HepG2 (cell line): ENCODE results near the gene OPTN. TPM values are rescaled to one million over a fixed set of nuclear protein-coding genes. Genes with fewer than 3 reads are reported as not detected.
A peak's percentile ranks its signal among the peaks of the same experiment; 100 is the strongest.

Experiments used
- ATAC-seq: fragments of 200-7000 bp; cut with Tn5 transposase; 3 replicates; pipeline ENCODE4 v1.9.1; 2020; ENCODE audit warnings: mild to moderate bottlenecking, moderate library complexity
- BruUV-seq: library from RNA; stranded (reverse); fragments of 400-500 nt; replicated peaks from 2 replicates; lab custom pipeline; 2021; lab: Mats Ljungman, UMichigan
- CTCF ChIA-PET: fragments of 300-600 bp; formaldehyde crosslinking; extraction: SDS; loops from one replicate; lab custom pipeline; 2021; ENCODE audit warnings: low total read pairs, inconsistent platforms, low intra/inter-chr PET ratio; lab: Yijun Ruan, JAX
- POLR2A ChIA-PET: fragments of 350-600 bp; sonication (Branson Sonifier 250); formaldehyde crosslinking; loops from one replicate; lab custom pipeline; 2020; ENCODE audit warnings: antibody characterized with exemption, inconsistent platforms; lab: Yijun Ruan, JAX
- DNase-seq: peaks from one replicate; pipeline ENCODE4 v3.0.0-alpha.2; 2015; ENCODE audit warnings: low spot score
- FAIRE-seq: peaks from 3 replicates; lab custom pipeline; 2011; peaks lifted over from hg19 to GRCh38; lab: Jason Lieb, UNC
- H2AFZ ChIP-seq: one replicate; pipeline ENCODE4 v1.6.1; 2011; ENCODE audit warnings: low read length, inconsistent platforms
- H3K27ac ChIP-seq: fragments of 300-600 bp; 3 replicates; pipeline ENCODE4 v1.8.0; 2011; ENCODE audit warnings: mixed run types, mild to moderate bottlenecking, mixed read lengths, low read length, inconsistent platforms; ENCODE audit not compliant: insufficient read depth; ENCODE audit errors: extremely low read length
- H3K27me3 ChIP-seq, 2 experiments: fragments of 200-600 bp in 1 of 2; 2 replicates in 1 of 2; 3 replicates in 1 of 2; pipeline versions ENCODE4 v1.6.0 to v1.8.0; 2011; ENCODE audit warnings: low read length in 2 of 2, mild to moderate bottlenecking in 2 of 2, moderate library complexity in 2 of 2, inconsistent platforms in 1 of 2; ENCODE audit not compliant: insufficient read depth in 2 of 2, control insufficient read depth in 1 of 2
- H3K36me3 ChIP-seq, 2 experiments: fragments of 200-600 bp in 1 of 2; replicated peaks in 1 of 2; 2 replicates in 1 of 2; 3 replicates in 1 of 2; pipeline versions ENCODE4 v1.5.1 to v1.8.0; 2011; ENCODE audit warnings: low read length in 2 of 2, inconsistent platforms in 1 of 2; ENCODE audit not compliant: insufficient read depth in 2 of 2, control insufficient read depth in 1 of 2
- H3K4me1 ChIP-seq: 2 replicates; pipeline ENCODE4 v1.5.1; 2012; ENCODE audit warnings: low read length, inconsistent platforms; ENCODE audit not compliant: insufficient read depth
- H3K4me2 ChIP-seq: 2 replicates; pipeline ENCODE4 v1.6.0; 2011; ENCODE audit warnings: low read depth, low read length, inconsistent platforms
- H3K4me3 ChIP-seq, 3 experiments: fragments of 200-600 bp in 1 of 3; sonication (generic), shearing (Covaris generic) in 1 of 3; replicated peaks in 1 of 3; 2 replicates each; pipeline ENCODE4 v1.5.1; 2011 to 2016; ENCODE audit warnings: low read length in 3 of 3, inconsistent platforms in 2 of 3, low read depth in 2 of 3, mild to moderate bottlenecking in 2 of 3, control low read depth in 1 of 3, mixed read lengths in 1 of 3; ENCODE audit not compliant: insufficient read depth in 1 of 3
- H3K79me2 ChIP-seq: one replicate; pipeline ENCODE4 v1.6.1; 2011; ENCODE audit warnings: low read length, inconsistent platforms; ENCODE audit not compliant: insufficient read depth
- H3K9ac ChIP-seq: 2 replicates; pipeline ENCODE4 v1.6.0; 2011; ENCODE audit warnings: mild to moderate bottlenecking, low read depth, low read length, inconsistent platforms; ENCODE audit not compliant: insufficient read depth
- H3K9me3 ChIP-seq: 2 replicates; pipeline ENCODE4 v1.5.1; 2012; ENCODE audit warnings: mild to moderate bottlenecking, low read length
- H4K20me1 ChIP-seq: 2 replicates; pipeline ENCODE4 v1.6.0; 2011; ENCODE audit warnings: inconsistent platforms, mild to moderate bottlenecking, low read length, moderate library complexity; ENCODE audit not compliant: insufficient read depth
- ATRX ChIP-seq: sonication (generic); formaldehyde crosslinking; IDR thresholded peaks from 2 replicates; pipeline ENCODE4 v1.4.0; 2020; ENCODE audit warnings: missing genetic modification reagents, borderline replicate concordance
- GABPB1 ChIP-seq: IDR thresholded peaks from 2 replicates; pipeline ENCODE4 v1.6.1; 2016; ENCODE audit warnings: mild to moderate bottlenecking, missing genetic modification reagents, moderate library complexity, missing compliant biosample characterization
- IKZF5 ChIP-seq: IDR thresholded peaks from 2 replicates; pipeline ENCODE4 v1.6.1; 2018; ENCODE audit warnings: missing genetic modification reagents, mild to moderate bottlenecking, missing compliant biosample characterization
- MBNL3 ChIP-seq: fragments of 250-450 bp; sonication (Bioruptor Pico); conservative IDR thresholded peaks from 2 replicates; pipeline ENCODE4 v1.8.0; 2022; ENCODE audit warnings: mild to moderate bottlenecking, inconsistent platforms
- NFIB ChIP-seq: sonication (generic); formaldehyde crosslinking; IDR thresholded peaks from 2 replicates; pipeline ENCODE4 v1.9.0; 2021; ENCODE audit warnings: missing genetic modification reagents, mild to moderate bottlenecking, borderline replicate concordance
- PBX3 ChIP-seq: sonication (generic); formaldehyde crosslinking; IDR thresholded peaks from 2 replicates; pipeline ENCODE4 v1.8.1; 2023; ENCODE audit warnings: missing genetic modification reagents, inconsistent platforms, borderline replicate concordance
- RAD51 ChIP-seq: fragments of 450-650 bp; IDR thresholded peaks from 2 replicates; pipeline ENCODE4 v1.6.1; 2016; ENCODE audit warnings: borderline replicate concordance
- ZFP82 ChIP-seq: sonication (generic); formaldehyde crosslinking; IDR thresholded peaks from 2 replicates; pipeline ENCODE4 v1.5.1; 2020; ENCODE audit warnings: mild to moderate bottlenecking, missing genetic modification reagents, borderline replicate concordance
- ZNF292 ChIP-seq: sonication (generic); formaldehyde crosslinking; IDR thresholded peaks from 2 replicates; pipeline ENCODE4 v1.8.1; 2022; ENCODE audit warnings: mild to moderate bottlenecking, low read depth, missing genetic modification reagents, borderline replicate concordance
- ZNF678 ChIP-seq: sonication (generic); formaldehyde crosslinking; IDR thresholded peaks from 2 replicates; pipeline ENCODE4 v1.4.0; 2020; ENCODE audit warnings: mild to moderate bottlenecking, missing genetic modification reagents
- WGBS: methylation state at CpG from one replicate; pipeline ENCODE4 v1.1.6; 2017; ENCODE audit warnings: low lambda C conversion rate; 5-methylcytosine and 5-hydroxymethylcytosine counted together
- in situ Hi-C: cut with HindIII; loops from 2 replicates; pipeline ENCODE4 v1.10.0; 2017; ENCODE audit warnings: low pct_unique_long_range_greater_than_20kb; ENCODE audit not compliant: extremely low pct_ligation_motif_present
- intact Hi-C: fragments of 100-400 bp; cut with micrococcal nuclease; formaldehyde crosslinking; loops from one replicate; pipeline ENCODE4 v1.10.0; 2022; ENCODE audit not compliant: unreplicated experiment
- polyA plus RNA-seq, 8 experiments: library from polyadenylated mRNA; depleted of rRNA in 3 of 8; stranded (reverse) in 7 of 8; unstranded in 1 of 8; fragments of >200 nt; fragmentation: Illumina TruSeq in 4 of 8; extraction: Trizol in 4 of 8; gene quantifications; 2 replicates each; pipeline versions ENCODE4 v1.2.1 to v1.2.3, GENCODE V29; 2011 to 2016; ENCODE audit warnings: low read depth in 4 of 8, missing spikeins in 1 of 8, mixed read lengths in 1 of 8; ENCODE audit not compliant: insufficient read depth in 1 of 8
- total RNA-seq, 5 experiments: library from RNA; depleted of rRNA; stranded (reverse); fragments of >200 nt; fragmentation: Illumina TruSeq; extraction: Trizol; gene quantifications; 2 replicates each; pipeline ENCODE4 v1.2.3, GENCODE V29; 2016; ENCODE audit warnings: low read depth in 1 of 5

The OPTN gene
- total and polyA plus RNA-seq, 2 of the 13 experiments (the other 11 are each of a cell fraction or from before 2014, with no cell fraction given), result 13.4 to 46.6 TPM

- TF ChIP-seq PBX3 (CRISPR knock-in tag), result no peak
- TF ChIP-seq ZFP82, result no peak
- TF ChIP-seq GABPB1 (CRISPR knock-in tag), result no peak
- TF ChIP-seq, all 625 proteins: peak for 0
Measured at GRCh38 chr10:13104697-13105096, 4.7 kb downstream of the OPTN start (continued).

GRCh38 chr10:13105184-13105583 is 5.2 kb downstream of the OPTN start:
- H3K4me2 ChIP-seq, result no peak overlapping the region
- H3K79me2 ChIP-seq, result peaks cover 12% of the 10 kb centered on the region
- H3K4me1 ChIP-seq, result peaks cover 64% of the 10 kb centered on the region
- H3K36me3 ChIP-seq, result no peaks in the 10 kb centered on the region; a peak in 2 of 5 replicates
- no peak overlapping the region for H2AFZ ChIP-seq
- intact Hi-C loops, result loop anchor here (10.0 kb wide), 1 partner anchor 170 kb away; no protein-coding TSS in a partner anchor
- WGBS, result 78% methylated on average over 4 of the region's 4 CpGs
- no peak overlapping the region for H3K27ac ChIP-seq
- no peak overlapping the region for H3K4me3 ChIP-seq
- DNase-seq (peak; percentile 17), FAIRE-seq (no peak), ATAC-seq (no peak)
- BruUV-seq, result no TSS peak
- ChIA-PET POLR2A (no interaction called here), CTCF (no interaction called here)
- H3K9ac ChIP-seq, result no peak overlapping the region
- TF ChIP-seq NFIB (CRISPR knock-in tag) (no peak), ATRX (CRISPR knock-in tag) (no peak), ZNF678 (CRISPR knock-in tag) (no peak), IKZF5 (CRISPR knock-in tag) (no peak), ZNF292 (no peak), RAD51 (peak; percentile 24; the same call in 1 of the 2 replicates), MBNL3 (CRISPR knock-in tag) (no peak)
- no peaks in the 10 kb centered on the region; a peak in 1 of 5 replicates for H3K27me3 ChIP-seq
- H3K9me3 ChIP-seq, result no peaks in the 10 kb centered on the region
- H4K20me1 ChIP-seq, result no peaks in the 10 kb centered on the region
- in situ Hi-C loops, result no loop called here
